Heart left ventricle (tissue), 13 donors: ENCODE data around the gene LIPN.

Experiments used
- CTCF ChIP-seq, 12 donors: fragments of 200-600 bp; sonication (generic) in 4 of 12; IDR thresholded peaks; one replicate each; pipeline versions ENCODE4 v1.5.0 to v1.8.0; 2018 to 2022; ENCODE audit warnings: antibody characterized with exemption in 12 of 12, mild to moderate bottlenecking in 5 of 12
- POLR2A ChIP-seq, 2 donors: fragments of 450-650 bp; IDR thresholded peaks; one replicate each; pipeline ENCODE4 v1.6.1; 2017; ENCODE audit warnings: antibody characterized with exemption in 2 of 2, mild to moderate bottlenecking in 2 of 2, moderate library complexity in 2 of 2
- donor health status: ischemic (EF 13 %, LVEDD 7.1; RV severe dilation, severe dysfunction).
- donor health status: DM: no; HTN: yes; CAD: no.
- donor health status: DM: no; HTN: no; CAD: no.
- donor health status: ischemic (EF 25% LVEDD 6.9; RV normal size, moderate dysfunction).
- donor health status: ischemic (EF 25% LVEDD 5.7; RV mildly dilated, moderate dysfunction).
- donor health status: ischemic (EF 35%, LVEDD 5.7; RV mildly dilated, moderate dysfunction).
- donor health status: nonischemic (EF 11% LVEDD 7.7; RV severe dilation, severe dysfunction).
- donor health status: DM: yes; HTN: yes; CAD: no.
- donor health status: PGD.
- donor health status: ischemic (EF 29% LVEDD 5.4; RV normal size, mild dysfunction).
- donor health status: nonischemic (EF 23%, LVEDD 6.1; RV moderate dilation, normal function).

DNA sequence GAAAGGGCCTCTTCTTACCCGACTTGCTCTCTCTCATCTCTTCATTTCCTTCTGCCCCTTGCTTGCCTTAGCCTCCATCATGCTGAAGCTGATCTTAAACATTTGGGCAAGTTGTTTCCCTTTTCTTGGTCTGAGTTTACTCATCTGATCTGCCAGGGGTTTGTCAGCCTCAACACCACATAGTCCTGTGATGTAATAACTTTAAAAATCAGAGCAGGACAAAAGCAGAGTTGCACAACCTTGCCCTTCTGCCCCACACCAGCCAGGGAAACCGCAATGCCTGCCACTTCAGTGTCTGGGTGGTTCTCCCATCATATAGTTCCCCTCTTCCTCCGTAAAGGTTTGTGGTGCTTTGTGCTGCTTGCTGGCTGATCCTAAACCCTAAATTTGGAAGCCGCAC is 32.8 kb downstream of the LIPN start:
- TF ChIP-seq POLR2A (IDR thresholded peaks at IDR 0.05) (no peak), CTCF (IDR thresholded peaks at IDR 0.05) (no peak)
